Lung (tissue), 12 donors: Measurements from ENCODE around the gene PSMD10. TPM values are rescaled to one million over a fixed set of nuclear protein-coding genes. Genes with fewer than 3 reads are reported as not detected.

Experiments
- ATAC-seq: fragments of 200-7000 bp; cut with Tn5 transposase; one replicate; pipeline ENCODE4 v1.9.1; 2020; ENCODE audit warnings: moderate number of reproducible peaks; ENCODE audit not compliant: insufficient read depth, low FRiP score
- DNase-seq, 3 donors: peaks; one replicate each; pipeline ENCODE4 v3.0.0-alpha.2; 2013 to 2017
- H3K27ac ChIP-seq, 2 donors: one replicate each; pipeline ENCODE4 v1.5.1; 2013; ENCODE audit warnings: mild to moderate bottlenecking in 2 of 2, moderate library complexity in 2 of 2, control low read depth in 1 of 2, inconsistent platforms in 1 of 2, low read depth in 1 of 2, low read length in 1 of 2
- H3K27me3 ChIP-seq, 3 donors: one replicate each; pipeline ENCODE4 v1.5.1; 2013; ENCODE audit warnings: low read length in 2 of 3; ENCODE audit not compliant: control insufficient read depth in 3 of 3, insufficient read depth in 3 of 3
- H3K36me3 ChIP-seq, 4 donors: one replicate each; pipeline ENCODE4 v1.5.1; 2013; ENCODE audit warnings: low read length in 4 of 4, mild to moderate bottlenecking in 1 of 4, moderate library complexity in 1 of 4; ENCODE audit not compliant: control insufficient read depth in 4 of 4, insufficient read depth in 4 of 4
- H3K4me1 ChIP-seq, 5 donors: one replicate each; pipeline ENCODE4 v1.5.1; 2013; ENCODE audit warnings: low read length in 5 of 5, mild to moderate bottlenecking in 2 of 5, moderate library complexity in 1 of 5; ENCODE audit not compliant: control insufficient read depth in 5 of 5, insufficient read depth in 5 of 5
- H3K4me3 ChIP-seq: one replicate; pipeline ENCODE4 v1.5.1; 2013; ENCODE audit warnings: mild to moderate bottlenecking, control low read depth, moderate library complexity
- H3K9ac ChIP-seq, 2 donors: one replicate each; pipeline ENCODE4 v1.5.1; 2013; ENCODE audit warnings: low read length in 2 of 2, control low read depth in 1 of 2; ENCODE audit not compliant: insufficient read depth in 1 of 2
- H3K9me3 ChIP-seq, 4 donors: one replicate each; pipeline ENCODE4 v1.5.1; 2013; ENCODE audit warnings: low read length in 3 of 4, mild to moderate bottlenecking in 1 of 4, moderate library complexity in 1 of 4; ENCODE audit not compliant: control insufficient read depth in 4 of 4, insufficient read depth in 3 of 4
- CTCF ChIP-seq: IDR thresholded peaks from 2 replicates; pipeline ENCODE4 v1.5.1; 2012; ENCODE audit warnings: mild to moderate bottlenecking; ENCODE audit errors: control extremely low read depth, extremely low read depth
- WGBS, 2 donors: extraction: QIAGEN DNeasy Blood & Tissue Kit; methylation state at CpG; one replicate each; pipeline ENCODE4 v1.1.7; 2013; 5-methylcytosine and 5-hydroxymethylcytosine counted together
- polyA plus RNA-seq, 2 donors: library from polyadenylated mRNA; stranded (reverse); fragments of 200-250 nt; gene quantifications; one replicate each; pipeline ENCODE4 v1.2.1, GENCODE V29; 2013
- total RNA-seq, 2 donors: library from RNA; depleted of rRNA in 1 of 2; stranded (reverse); fragments of >200 nt in 1 of 2; gene quantifications; one replicate each; pipeline ENCODE4 v1.2.1, GENCODE V29; 2014 to 2021
- donor health status: control.
- donor health status: control.
- donor health status: Bipolar disorder and iron deficiency.
- donor health status: healthy.
- donor health status: DM: yes; HTN: yes; CAD: no.

PSMD10 gene
- total and polyA plus RNA-seq, 4 donors: 30.9 to 55.9 (median 43.0) TPM

GRCh38 chrX:108090491-108091263 is 665 bp downstream of the PSMD10 start:
- Histone ChIP-seq H3K4me1 (peaks cover 0 to 5% (median 0%) of the 10 kb centered on the region in 5 donors), H3K9ac (peak overlapping the region; percentile 88 to 97), H3K27ac (peak overlapping the region; percentile 87 to 96), H3K4me3 (peak overlapping the region; percentile 66), H3K36me3 (peaks cover 0 to 5% (median 3%) of the 10 kb centered on the region in 4 donors), H3K27me3 (peaks cover 0 to 29% (median 6%) of the 10 kb centered on the region in 3 donors), H3K9me3 (no peaks in the 10 kb centered on the region)
- 2 to 33% methylated on average over 20 of the region's 20 CpGs for WGBS, 2 donors
- DNase-seq: peak in 2 of 3 donors; percentile 26 to 46
- ATAC-seq: no peak
- TF ChIP-seq CTCF: no peak

GRCh38 chrX:108088511-108088910 is 2.8 kb downstream of the PSMD10 start:
- no peak overlapping the region for H3K27ac ChIP-seq
- no peak for ATAC-seq
- H3K4me1 ChIP-seq: peaks cover 0 to 5% (median 0%) of the 10 kb centered on the region in 5 donors
- 48 to 86% methylated on average over 1 of the region's 1 CpG for WGBS, 2 donors
- no peak for DNase-seq
- H3K4me3 ChIP-seq: no peak overlapping the region
- H3K27me3 ChIP-seq: peaks cover 0 to 33% (median 6%) of the 10 kb centered on the region in 3 donors
- H3K36me3 ChIP-seq: peaks cover 0 to 13% (median 6%) of the 10 kb centered on the region in 4 donors
- no peak overlapping the region for H3K9ac ChIP-seq
- no peaks in the 10 kb centered on the region for H3K9me3 ChIP-seq
- TF ChIP-seq CTCF: no peak

GRCh38 chrX:108087792-108088191 is 3.5 kb downstream of the PSMD10 start:
- ATAC-seq (no peak), DNase-seq (no peak)
- no peak for TF ChIP-seq CTCF
- Histone ChIP-seq H3K36me3 (peaks cover 0 to 13% (median 6%) of the 10 kb centered on the region in 4 donors), H3K27me3 (peaks cover 0 to 32% (median 6%) of the 10 kb centered on the region in 3 donors), H3K4me1 (peaks cover 0 to 5% (median 0%) of the 10 kb centered on the region in 5 donors), H3K4me3 (no peak overlapping the region), H3K9me3 (no peaks in the 10 kb centered on the region), H3K27ac (no peak overlapping the region), H3K9ac (no peak overlapping the region)
- 80 to 95% methylated on average over 6 of the region's 6 CpGs for WGBS, 2 donors
